GM23248 (cell line): ENCODE data around the gene UBASH3B.

Experiments
- EZH2 ChIP-seq: fragments of 200-600 bp; sonication (generic); IDR thresholded peaks from 2 replicates; pipeline ENCODE4 v1.6.1; 2018; ENCODE audit warnings: antibody characterized with exemption, mild to moderate bottlenecking; ENCODE audit not compliant: insufficient read depth, poor library complexity, severe bottlenecking
- EZH2phosphoT487 ChIP-seq: fragments of 200-600 bp; sonication (generic); IDR thresholded peaks from 2 replicates; pipeline ENCODE4 v1.6.1; 2018; ENCODE audit warnings: antibody characterized with exemption, moderate library complexity, mild to moderate bottlenecking, low read depth; ENCODE audit not compliant: insufficient read depth

DNA sequence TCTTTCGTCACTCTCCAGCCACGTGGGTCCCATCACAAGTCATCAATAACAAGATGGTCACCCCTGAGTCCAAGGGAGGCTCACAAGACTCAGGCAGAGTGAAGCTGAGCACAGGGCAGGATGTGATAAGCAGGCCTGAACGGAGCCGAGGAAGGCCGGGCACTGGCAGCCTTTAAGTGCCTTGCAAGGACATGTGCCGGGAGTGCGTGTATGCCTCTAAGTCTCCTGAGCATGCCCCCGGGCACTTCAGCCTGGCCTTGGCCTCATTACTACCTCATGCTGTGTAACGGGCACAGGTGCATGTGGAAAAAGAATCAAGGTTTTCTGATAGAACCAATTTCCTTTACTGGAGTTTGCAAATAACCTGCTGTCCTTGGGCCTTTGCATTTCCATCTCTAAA is 55.8 kb downstream of the UBASH3B start:
- TF ChIP-seq EZH2 (no peak), EZH2phosphoT487 (no peak)
